GM12878 (cell line): Measurements from ENCODE around the gene DNTTIP2. TPM values are rescaled to one million over a fixed set of nuclear protein-coding genes. Genes with fewer than 3 reads are reported as not detected.

ENCODE experiments used
- ATAC-seq: fragments of 200-7000 bp; cut with Tn5 transposase; 3 replicates; pipeline ENCODE4 v1.9.1; 2020; ENCODE audit warnings: mild to moderate bottlenecking, moderate library complexity
- BruUV-seq: library from RNA; stranded (reverse); fragments of 400-500 nt; replicated peaks from 2 replicates; lab custom pipeline; 2021; lab: Mats Ljungman, UMichigan
- CTCF ChIA-PET: fragments of 300-600 bp; sonication (Branson Sonifier 250); formaldehyde crosslinking; extraction: SDS; loops from one replicate; lab custom pipeline; 2021; ENCODE audit warnings: inconsistent platforms; lab: Yijun Ruan, JAX
- POLR2A ChIA-PET: fragments of 350-600 bp; formaldehyde crosslinking; extraction: SDS; loops from one replicate; lab custom pipeline; 2021; ENCODE audit warnings: inconsistent platforms; lab: Charles Lee
- RAD21 ChIA-PET: fragments of 300-600 bp; sonication (Branson Sonifier 250); formaldehyde crosslinking; loops from one replicate; lab custom pipeline; 2023; ENCODE audit warnings: antibody characterized with exemption; ENCODE audit not compliant: unreplicated experiment; lab: Charles Lee
- SMC1A ChIA-PET: fragments of 300-600 bp; sonication (Branson Sonifier 250); formaldehyde crosslinking; loops from one replicate; lab custom pipeline; 2023; ENCODE audit not compliant: unreplicated experiment, uncharacterized antibody; lab: Charles Lee
- DNase-seq: peaks from one replicate; pipeline ENCODE4 v3.0.0-alpha.2; 2011; ENCODE audit warnings: low read depth, low spot score
- FAIRE-seq: peaks from 3 replicates; lab custom pipeline; 2011; peaks lifted over from hg19 to GRCh38; lab: Jason Lieb, UNC
- H2AFZ ChIP-seq: 2 replicates; pipeline ENCODE4 v1.6.0; 2011; ENCODE audit warnings: low read depth, low read length, control low read depth; ENCODE audit not compliant: control insufficient read depth
- H3K27ac ChIP-seq: 2 replicates; pipeline ENCODE4 v1.5.1; 2011; ENCODE audit warnings: control low read depth; ENCODE audit not compliant: control insufficient read depth, insufficient read depth
- H3K27me3 ChIP-seq, 2 experiments: replicated peaks in 1 of 2; 2 replicates each; pipeline versions ENCODE4 v1.6.0 to v1.6.1; 2011; ENCODE audit warnings: low read length in 1 of 2; ENCODE audit not compliant: control insufficient read depth in 2 of 2, insufficient read depth in 2 of 2
- H3K36me3 ChIP-seq, 2 experiments: 2 replicates each; pipeline ENCODE4 v1.5.1; 2011; ENCODE audit warnings: low read length in 1 of 2; ENCODE audit not compliant: control insufficient read depth in 2 of 2, insufficient read depth in 2 of 2
- H3K4me1 ChIP-seq: 2 replicates; pipeline ENCODE4 v1.6.1; 2011; ENCODE audit warnings: mild to moderate bottlenecking, low read length, moderate library complexity, mixed read lengths; ENCODE audit not compliant: control insufficient read depth, insufficient read depth
- H3K4me2 ChIP-seq: 2 replicates; pipeline ENCODE4 v1.6.0; 2011; ENCODE audit warnings: control low read depth; ENCODE audit not compliant: control insufficient read depth, insufficient read depth
- H3K4me3 ChIP-seq: fragments of 200-600 bp; sonication (generic); 2 replicates; pipeline ENCODE4 v1.5.1; 2016
- H3K79me2 ChIP-seq: 2 replicates; pipeline ENCODE4 v1.6.0; 2011; ENCODE audit warnings: low read length; ENCODE audit not compliant: control insufficient read depth, insufficient read depth
- H3K9ac ChIP-seq: 2 replicates; pipeline ENCODE4 v1.8.0; 2011; ENCODE audit warnings: low read length, control low read depth, mixed read lengths; ENCODE audit not compliant: control insufficient read depth, insufficient read depth
- H3K9me3 ChIP-seq: replicated peaks from 3 replicates; pipeline ENCODE4 v1.5.1; 2011; ENCODE audit warnings: mild to moderate bottlenecking, low read length; ENCODE audit not compliant: control insufficient read depth, insufficient read depth
- H4K20me1 ChIP-seq: 2 replicates; pipeline ENCODE4 v1.6.0; 2011; ENCODE audit not compliant: control insufficient read depth, insufficient read depth
- BCL11A ChIP-seq: IDR thresholded peaks from 2 replicates; pipeline ENCODE4 v1.6.1; 2011; ENCODE audit warnings: low read depth, low read length
- BHLHE40 ChIP-seq, 2 experiments: fragments of 450-650 bp in 1 of 2; IDR thresholded peaks; 2 replicates each; pipeline ENCODE4 v1.6.1; 2011 to 2017; ENCODE audit warnings: low read depth in 2 of 2, borderline replicate concordance in 1 of 2, improper control_type of control experiment in 1 of 2, low read length in 1 of 2, mild to moderate bottlenecking in 1 of 2
- CREB1 ChIP-seq: IDR thresholded peaks from 2 replicates; pipeline ENCODE4 v1.6.1; 2012; ENCODE audit warnings: low read depth, mild to moderate bottlenecking, inconsistent platforms
- MYB ChIP-seq: fragments of 150-350 bp; IDR thresholded peaks from 2 replicates; pipeline ENCODE4 v1.6.1; 2014; ENCODE audit warnings: mild to moderate bottlenecking, low read depth, low read length, borderline replicate concordance
- PAX5 ChIP-seq: IDR thresholded peaks from 2 replicates; pipeline ENCODE4 v1.6.1; 2011; ENCODE audit warnings: low read depth, low read length, borderline replicate concordance
- PKNOX1 ChIP-seq: fragments of 450-650 bp; IDR thresholded peaks from 2 replicates; pipeline ENCODE4 v1.6.1; 2016; ENCODE audit warnings: mild to moderate bottlenecking
- SMAD1 ChIP-seq: fragments of 450-650 bp; IDR thresholded peaks from 2 replicates; pipeline ENCODE4 v1.6.1; 2018; ENCODE audit warnings: mild to moderate bottlenecking, low read depth; ENCODE audit not compliant: partially characterized antibody
- TARDBP ChIP-seq: IDR thresholded peaks from 2 replicates; pipeline ENCODE4 v1.6.1; 2016; ENCODE audit warnings: borderline replicate concordance
- WGBS: methylation state at CpG from one replicate; pipeline ENCODE4 v1.1.6; 2016; ENCODE audit warnings: low lambda C conversion rate; ENCODE audit not compliant: insufficient replicate concordance, insufficient coverage; ENCODE audit errors: missing lambda C conversion rate; 5-methylcytosine and 5-hydroxymethylcytosine counted together
- in situ Hi-C: fragments of 300-500 bp; cut with MboI; formaldehyde crosslinking; loops from 9 replicates; pipeline ENCODE4 v1.14.3; 2018; ENCODE audit warnings: mixed read lengths
- intact Hi-C: fragments of 100-400 bp; cut with micrococcal nuclease; formaldehyde crosslinking; loops from one replicate; pipeline ENCODE4 v1.14.2; 2022; ENCODE audit not compliant: unreplicated experiment
- polyA plus RNA-seq, 11 experiments: library from polyadenylated mRNA; depleted of rRNA in 4 of 11; unstranded in 6 of 11; stranded (reverse) in 5 of 11; fragments of >200 nt; fragmentation: Nextera tagmentation in 4 of 11; fragmentation: Illumina TruSeq in 1 of 11; extraction: Ambion mirVana in 4 of 11; extraction: Trizol in 1 of 11; gene quantifications; 1 replicate in 1 of 11; 2 replicates in 10 of 11; pipeline versions ENCODE4 v1.2.1 to v1.2.3, GENCODE V29; 2011 to 2016; ENCODE audit warnings: inconsistent platforms in 2 of 11, missing spikeins in 2 of 11, low read depth in 1 of 11
- total RNA-seq, 4 experiments: library from RNA; depleted of rRNA in 3 of 4; stranded (reverse); fragments of >200 nt in 3 of 4; fragmentation: Illumina TruSeq in 1 of 4; extraction: Trizol in 1 of 4; gene quantifications; 2 replicates each; pipeline versions ENCODE4 v1.2.1 to v1.2.3, GENCODE V29; 2013 to 2021

Gene DNTTIP2
- total and polyA plus RNA-seq, 10 of the 15 experiments (the other 5 are each of a cell fraction or from before 2014, with no cell fraction given) = 34.3 to 99.2 (median 74.9) TPM

- POLR2A ChIA-PET = no interaction called here
Observed at GRCh38 chr1:93877529-93877928, 1.5 kb downstream of the DNTTIP2 start.

GRCh38 chr1:93876244-93876643 is 2.8 kb downstream of the DNTTIP2 start:
- in situ Hi-C loops = no loop called here
- Histone ChIP-seq H3K4me2 (peak overlapping the region; percentile 54; the same call in 1 of the 2 replicates), H3K27ac (no peak overlapping the region), H4K20me1 (no peaks in the 10 kb centered on the region), H3K9ac (no peak overlapping the region), H3K9me3 (no peaks in the 10 kb centered on the region), H3K27me3 (no peaks in the 10 kb centered on the region), H3K36me3 (peaks cover 6 to 21% of the 10 kb centered on the region in 2 experiments), H3K79me2 (peaks cover 34% of the 10 kb centered on the region), H2AFZ (no peak overlapping the region), H3K4me1 (peaks cover 9% of the 10 kb centered on the region; the same call in 1 of the 2 replicates), H3K4me3 (no peak overlapping the region; the same call in 1 of the 2 replicates)
- CTCF ChIA-PET = no interaction called here
- TF ChIP-seq PAX5 (0 out of 2 replicates have a peak, but pooled peaks have one; percentile 28), MYB (no peak), TARDBP (no peak)
- intact Hi-C loops = no loop called here
- no TSS peak for BruUV-seq
- no peak for DNase-seq
- SMC1A ChIA-PET = no interaction called here
- FAIRE-seq = no peak
- ATAC-seq = no peak
- RAD21 ChIA-PET = no interaction called here
- POLR2A ChIA-PET = no interaction called here
- WGBS = 0% methylated on average over 1 of the region's 1 CpG

More at GRCh38 chr1:93877529-93877928, 1.5 kb downstream of the DNTTIP2 start:
- ATAC-seq (no peak), DNase-seq (no peak), FAIRE-seq (no peak)
- Histone ChIP-seq H3K36me3 (peaks cover 3 to 8% of the 10 kb centered on the region in 2 experiments), H3K4me1 (peaks cover 9% of the 10 kb centered on the region; the same call in 1 of the 2 replicates), H3K27ac (no peak overlapping the region), H3K9me3 (no peaks in the 10 kb centered on the region), H3K27me3 (no peaks in the 10 kb centered on the region), H2AFZ (no peak overlapping the region), H3K4me2 (peak overlapping the region; percentile 79), H4K20me1 (no peaks in the 10 kb centered on the region), H3K9ac (no peak overlapping the region), H3K79me2 (peaks cover 34% of the 10 kb centered on the region), H3K4me3 (peak overlapping the region; percentile 95; the same call in 1 of the 2 replicates)
- TF ChIP-seq BCL11A (no peak), CREB1 (no peak), BHLHE40 (IDR thresholded peaks at IDR 0.05; ENCODE audit: borderline replicate concordance in 1 of 2, low read depth in 2 of 2, low read length in 1 of 2) (no peak), PKNOX1 (no peak), SMAD1 (no peak)
- intact Hi-C loops = no loop called here
- ChIA-PET SMC1A (no interaction called here), RAD21 (interaction anchor here (1.2 kb wide), 1 partner anchor 459 kb away, joined by 3 read pairs; no protein-coding TSS in a partner anchor), CTCF (interaction anchor here (1.2 kb wide), 1 partner anchor 494 kb away, joined by 3 read pairs; no protein-coding TSS in a partner anchor)
- WGBS = 74% methylated on average over 4 of the region's 4 CpGs
- BruUV-seq = no TSS peak
- in situ Hi-C loops = no loop called here
